ENCODE results near the gene ZBTB40. TPM values are rescaled to one million over a fixed set of nuclear protein-coding genes. Genes with fewer than 3 reads are reported as not detected.

Gene ZBTB40
- total RNA-seq, 4 donors from 2014 or later: 12.2 to 19.6 (median 15.4) TPM

GRCh38 chr1:22444856-22445255 is 6.8 kb upstream of the ZBTB40 start:
- TF ChIP-seq CTCF (IDR thresholded peaks at IDR 0.05; ENCODE audit: low read depth): no peak

DNA sequence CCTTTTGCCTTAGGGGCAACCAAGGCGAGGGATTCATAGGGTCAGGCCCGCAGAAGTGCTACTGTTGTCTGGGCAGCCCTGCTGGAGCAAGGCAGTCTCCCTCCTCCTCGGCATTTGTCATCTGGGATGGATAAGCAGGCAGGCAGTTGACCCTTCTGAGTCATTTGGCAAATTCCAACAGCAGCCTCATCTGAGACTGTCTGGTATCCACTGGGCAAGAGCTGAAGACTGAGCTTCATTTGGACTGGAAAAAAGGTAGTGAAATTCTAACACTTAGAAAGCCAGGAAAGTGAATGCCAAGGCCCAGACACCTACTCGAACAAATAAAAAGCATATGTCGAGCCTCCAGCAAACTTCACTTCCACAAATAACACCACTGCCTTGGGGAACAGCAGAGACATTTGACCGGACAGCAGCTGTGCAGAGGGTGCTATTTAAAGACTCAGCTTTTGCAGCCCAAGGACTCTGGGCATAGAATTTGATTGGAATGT is 4.0 kb upstream of the ZBTB40 start:
- no peak for TF ChIP-seq CTCF (IDR thresholded peaks at IDR 0.05; ENCODE audit: low read depth)

GRCh38 chr1:22449636-22450035 is 2.0 kb upstream of the ZBTB40 start:
- no peak for TF ChIP-seq CTCF (IDR thresholded peaks at IDR 0.05; ENCODE audit: low read depth)

GRCh38 chr1:22450351-22451021 is 1.2 kb upstream of the ZBTB40 start:
- TF ChIP-seq CTCF (IDR thresholded peaks at IDR 0.05; ENCODE audit: low read depth): no peak

- no peak for TF ChIP-seq CTCF (IDR thresholded peaks at IDR 0.05; ENCODE audit: low read depth)
Measured at GRCh38 chr1:22452481-22452957, 868 bp downstream of the ZBTB40 start.

DNA sequence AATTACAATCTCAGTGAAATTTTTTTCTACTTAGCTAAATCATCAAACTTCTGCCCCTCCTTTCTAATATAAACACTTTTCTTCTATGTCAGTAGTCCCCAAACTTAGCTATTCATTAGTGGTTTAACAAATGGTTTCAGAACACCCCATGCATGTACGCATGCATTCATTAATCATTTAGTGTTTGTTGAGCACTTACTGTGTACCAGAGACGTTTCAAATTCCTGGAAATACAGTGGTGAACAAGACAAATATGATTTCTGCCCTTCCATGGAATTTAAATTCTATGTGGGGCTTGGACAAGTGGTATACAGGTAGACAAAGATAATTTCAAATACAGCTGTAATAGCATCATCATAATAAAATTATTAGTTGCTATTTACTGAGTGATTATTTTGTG is 1.5 kb downstream of the ZBTB40 start:
- no peak for TF ChIP-seq CTCF (IDR thresholded peaks at IDR 0.05; ENCODE audit: low read depth)

- no peak for TF ChIP-seq CTCF (IDR thresholded peaks at IDR 0.05; ENCODE audit: low read depth)
Measured at GRCh38 chr1:22454476-22455056, 2.9 kb downstream of the ZBTB40 start.

Data from subcutaneous adipose tissue (tissue), 4 donors.